GM15510 (cell line): Measurements from ENCODE around the gene COPS6.

Experiments used
- POLR2A ChIP-seq: IDR thresholded peaks from 3 replicates; pipeline ENCODE4 v1.6.1; 2011; ENCODE audit warnings: borderline replicate concordance; ENCODE audit not compliant: insufficient read length; ENCODE audit errors: extremely low read depth

Gene COPS6

DNA sequence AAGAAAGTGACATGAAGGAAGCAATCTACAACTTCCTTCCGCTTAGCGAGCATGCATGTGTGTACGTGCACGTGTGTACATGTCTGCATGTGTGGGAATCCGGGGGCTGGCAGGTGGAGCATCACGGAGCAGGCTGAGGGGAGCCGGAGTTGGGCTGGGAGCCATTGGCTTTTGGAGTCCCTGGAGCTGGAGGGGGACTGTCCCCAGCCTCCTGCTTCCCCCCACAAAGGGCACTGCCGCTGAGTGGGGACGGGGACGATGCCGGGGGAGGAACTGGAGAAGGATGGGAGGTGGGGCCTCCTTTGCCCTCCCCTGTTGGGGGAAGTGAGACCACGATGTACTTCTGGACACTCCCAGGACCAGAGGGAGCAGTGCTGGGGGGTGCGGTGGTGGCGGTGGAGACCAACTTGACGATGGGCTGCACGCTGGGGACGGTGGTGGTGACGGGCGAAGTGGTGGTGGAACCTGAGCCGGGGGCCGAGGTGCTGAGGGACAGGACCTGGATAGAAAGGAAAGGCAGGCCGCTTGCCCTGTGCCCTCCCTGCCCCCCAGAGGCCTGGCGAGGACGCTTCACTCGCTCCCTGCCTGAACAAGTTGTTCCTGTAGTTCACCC lies 18.5 kb downstream of the COPS6 start:
- no peak for TF ChIP-seq POLR2A

- TF ChIP-seq POLR2A = no peak
These were observed 19.1 kb downstream of the COPS6 start for GRCh38 chr7:100107890-100108289.

DNA sequence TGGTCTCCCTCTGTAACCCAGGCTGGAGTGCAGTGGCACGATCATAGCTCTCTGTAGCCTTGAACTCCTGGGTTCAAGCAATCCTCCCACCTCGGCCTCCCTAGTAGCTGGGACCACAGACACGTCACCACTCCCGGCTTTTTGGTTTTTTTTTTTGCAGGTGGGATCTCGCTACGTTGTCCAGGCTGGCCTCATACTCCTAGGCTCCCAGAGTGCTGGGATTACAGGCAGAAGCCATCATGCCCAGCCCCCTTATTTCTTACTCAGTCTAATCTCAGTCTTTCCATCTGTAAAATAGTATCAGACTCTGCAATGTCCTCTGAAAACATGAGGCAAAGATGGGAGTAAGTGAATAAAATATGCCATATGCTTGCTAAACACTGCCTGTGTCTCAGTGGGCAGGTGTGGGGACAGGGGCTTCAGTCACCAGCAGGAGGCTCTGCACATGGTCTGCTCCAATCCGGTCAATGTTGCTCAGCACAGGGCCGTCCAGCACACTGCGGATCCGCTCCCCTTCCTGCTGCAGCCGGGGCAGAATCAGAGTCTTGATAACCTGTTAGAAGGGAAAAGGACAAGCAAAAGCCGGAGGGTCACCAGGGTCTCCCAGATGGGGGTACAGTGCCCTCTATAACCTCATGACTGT lies 20.9 kb downstream of the COPS6 start:
- no peak for TF ChIP-seq POLR2A

GRCh38 chr7:100111156-100111555 lies 22.4 kb downstream of the COPS6 start:
- TF ChIP-seq POLR2A = no peak

- TF ChIP-seq POLR2A = no peak
These were observed 23.1 kb downstream of the COPS6 start for GRCh38 chr7:100111914-100112313.

- TF ChIP-seq POLR2A = no peak
These were observed 26.3 kb downstream of the COPS6 start for GRCh38 chr7:100115026-100115425.

- TF ChIP-seq POLR2A = no peak
These were observed 29.8 kb downstream of the COPS6 start for GRCh38 chr7:100118388-100119071.

DNA sequence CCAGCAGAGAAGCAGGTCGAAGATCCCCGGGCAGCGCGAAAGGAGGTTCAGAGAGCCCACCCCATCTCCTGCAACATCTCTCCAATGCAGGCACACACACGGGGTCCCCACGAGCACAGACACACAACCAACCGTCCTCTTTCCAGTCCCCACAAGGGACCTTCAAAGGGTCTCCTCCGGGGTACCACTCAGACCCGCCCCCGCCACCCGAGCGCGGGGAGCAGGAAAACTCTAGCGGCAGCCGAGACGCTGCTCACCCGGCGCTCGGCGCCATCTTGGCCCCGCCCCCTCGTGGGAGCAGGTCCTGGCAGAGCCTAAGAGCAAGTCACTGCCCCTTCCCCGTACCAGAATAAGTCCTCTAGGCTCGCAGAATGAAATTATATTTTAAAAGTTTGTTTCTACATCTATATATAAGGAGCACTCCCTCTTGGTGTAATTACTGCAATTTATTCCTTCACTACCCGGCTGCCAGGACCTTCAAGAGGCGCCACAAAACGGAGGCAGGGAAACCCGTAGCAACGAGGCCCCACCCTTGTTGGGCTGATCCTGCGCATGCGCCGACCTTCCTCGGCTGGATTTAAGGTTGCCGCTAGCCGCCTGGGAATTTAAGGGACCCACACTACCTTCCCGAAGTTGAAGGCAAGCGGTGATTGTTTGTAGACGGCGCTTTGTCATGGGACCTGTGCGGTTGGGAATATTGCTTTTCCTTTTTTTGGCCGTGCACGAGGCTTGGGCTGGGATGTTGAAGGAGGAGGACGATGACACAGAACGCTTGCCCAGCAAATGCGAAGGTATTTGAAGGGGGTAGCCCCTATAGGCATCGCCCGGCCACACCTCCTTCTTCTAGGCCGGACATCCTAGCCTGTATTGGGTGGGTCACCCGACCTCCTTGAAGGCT lies 30.6 kb downstream of the COPS6 start, which contains the start of the genes CNPY4 and TAF6:
Gene CNPY4, plus strand, starts transcription at position 563 of the 898 bp plus-strand sequence. Its CDS starts 111 bp downstream, at position 674.
Gene TAF6, minus strand, starts transcription at position 287 of the 898 bp plus-strand sequence. CDS start 5,149 bp downstream, outside the sequence.
- peak; percentile 84 for TF ChIP-seq POLR2A

DNA sequence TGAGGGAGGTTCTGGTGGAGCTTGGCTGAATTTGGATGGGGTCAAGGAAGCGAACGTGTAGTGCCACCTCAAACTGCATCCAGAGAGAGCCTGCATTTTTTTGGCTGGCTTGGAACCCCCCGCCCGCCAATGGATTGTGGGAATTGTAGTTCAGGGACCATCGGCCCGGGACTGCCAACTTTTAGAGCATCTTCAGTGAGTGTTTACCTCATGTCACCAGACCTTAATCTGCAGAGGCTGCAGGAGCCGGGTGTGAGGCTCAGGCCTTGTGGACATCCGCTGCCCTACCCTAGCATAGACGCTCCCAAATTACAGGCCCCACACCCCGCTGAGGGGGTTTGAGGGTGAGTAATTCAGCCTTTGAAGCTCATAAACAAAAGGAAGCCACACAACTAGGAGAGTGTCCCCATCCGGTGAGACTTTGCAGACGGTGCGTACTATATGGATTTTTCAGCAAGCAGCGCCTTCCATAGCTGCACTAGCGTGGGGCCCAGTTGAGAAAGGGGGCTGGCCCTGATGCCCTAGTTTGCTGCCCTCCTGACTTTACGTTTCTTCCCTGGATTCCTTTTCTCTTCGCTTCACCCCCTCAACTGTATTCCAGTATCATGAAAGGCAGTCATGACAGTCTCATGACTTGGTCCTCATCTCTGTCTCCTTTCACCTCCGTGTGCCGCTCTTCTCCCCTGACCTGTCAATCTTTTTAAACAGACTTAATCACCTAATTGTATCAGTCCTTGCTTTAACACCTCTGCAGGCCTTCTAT lies 31.4 kb downstream of the COPS6 start:
- TF ChIP-seq POLR2A = no peak

- TF ChIP-seq POLR2A = no peak
These were observed 31.9 kb downstream of the COPS6 start for GRCh38 chr7:100120733-100121036.

GRCh38 chr7:100122067-100122466 lies 33.3 kb downstream of the COPS6 start:
- no peak for TF ChIP-seq POLR2A

DNA sequence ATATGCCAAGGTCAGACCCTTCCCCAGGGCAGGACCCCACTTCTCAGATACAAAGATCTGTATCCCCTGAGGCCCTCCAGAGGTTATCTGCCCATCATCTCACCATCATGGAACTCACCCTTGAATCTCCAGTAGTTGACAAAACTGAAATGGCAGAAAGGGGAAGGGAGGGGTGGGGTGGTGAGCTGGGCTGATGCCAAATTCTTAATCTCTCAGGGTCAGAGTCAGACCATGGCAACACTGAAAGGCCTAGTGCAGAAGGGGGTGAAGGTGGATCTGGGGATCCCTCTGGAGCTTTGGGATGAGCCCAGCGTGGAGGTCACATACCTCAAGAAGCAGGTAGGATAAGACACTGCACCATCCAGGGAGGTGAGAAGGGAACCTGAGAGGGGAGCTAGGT lies 33.8 kb downstream of the COPS6 start:
- TF ChIP-seq POLR2A = no peak

- no peak for TF ChIP-seq POLR2A
These were observed 35.8 kb downstream of the COPS6 start for GRCh38 chr7:100124301-100125230.
